Neural cell (in vitro differentiated cells): ENCODE measurements around the gene ITGB1BP2.
"Not testable (repeated sequence)": the region's sequence is repeated elsewhere in the genome, so short reads cannot be mapped to it uniquely, and the experiment has no call there.

Experiments
- CTCF ChIP-seq: fragments of 450-650 bp; IDR thresholded peaks from 2 replicates; pipeline ENCODE4 v1.5.1; 2014; ENCODE audit warnings: antibody characterized with exemption, mild to moderate bottlenecking, moderate library complexity; ENCODE audit not compliant: poor library complexity, severe bottlenecking
- EP300 ChIP-seq: fragments of 450-650 bp; conservative IDR thresholded peaks from 2 replicates; pipeline ENCODE4 v1.6.1; 2014; ENCODE audit warnings: antibody characterized with exemption, mild to moderate bottlenecking, moderate library complexity; ENCODE audit not compliant: poor library complexity, severe bottlenecking
- EZH2 ChIP-seq: fragments of 200-600, 300-800 bp; shearing (Covaris generic), sonication (generic); IDR thresholded peaks from 2 replicates; pipeline ENCODE4 v1.6.1; 2014; ENCODE audit warnings: antibody characterized with exemption, low read length, borderline replicate concordance, mild to moderate bottlenecking; ENCODE audit not compliant: insufficient read depth, poor library complexity, severe bottlenecking
- POLR2AphosphoS5 ChIP-seq: IDR thresholded peaks from 2 replicates; pipeline ENCODE4 v1.6.1; 2012
- RAD21 ChIP-seq: fragments of 450-650 bp; conservative IDR thresholded peaks from 2 replicates; pipeline ENCODE4 v1.6.1; 2014; ENCODE audit warnings: antibody characterized with exemption, mild to moderate bottlenecking, moderate library complexity
- REST ChIP-seq: IDR thresholded peaks from 2 replicates; pipeline ENCODE4 v1.6.1; 2012; ENCODE audit warnings: borderline replicate concordance
- SMC3 ChIP-seq: fragments of 450-650 bp; conservative IDR thresholded peaks from 2 replicates; pipeline ENCODE4 v1.6.1; 2014; ENCODE audit warnings: antibody characterized with exemption, mild to moderate bottlenecking, moderate library complexity; ENCODE audit not compliant: poor library complexity

- TF ChIP-seq CTCF, POLR2AphosphoS5, EZH2, SMC3, RAD21, EP300, REST: not testable (repeated sequence)
These were observed 15.4 kb downstream of the ITGB1BP2 start for GRCh38 chrX:71316959-71317358.
